Erythroblast (primary cell): ENCODE results near the gene MERTK.

Experiments used
- GATA1 ChIP-seq: IDR thresholded peaks from 2 replicates; pipeline ENCODE4 v1.6.1; 2011; ENCODE audit warnings: low read depth, mild to moderate bottlenecking, control low read depth, low read length, moderate library complexity
- POLR2A ChIP-seq: IDR thresholded peaks from 2 replicates; pipeline ENCODE4 v1.6.1; 2011; ENCODE audit warnings: mild to moderate bottlenecking, low read length

- no peak for TF ChIP-seq POLR2A
- TF ChIP-seq GATA1, result no peak
Measured at GRCh38 chr2:112032224-112032586, 133.8 kb downstream of the MERTK start.
